GM19397 (cell line): Measurements from ENCODE around the gene MLPH.
A peak's percentile ranks its signal among the peaks of the same experiment; 100 is the strongest.

Experiments
- ATAC-seq: cut with Tn5 transposase; IDR thresholded peaks from one replicate; pipeline ENCODE4 v1.9.1; 2021; ENCODE audit warnings: mild to moderate bottlenecking, moderate library complexity; ENCODE audit not compliant: unreplicated experiment

Gene MLPH

DNA sequence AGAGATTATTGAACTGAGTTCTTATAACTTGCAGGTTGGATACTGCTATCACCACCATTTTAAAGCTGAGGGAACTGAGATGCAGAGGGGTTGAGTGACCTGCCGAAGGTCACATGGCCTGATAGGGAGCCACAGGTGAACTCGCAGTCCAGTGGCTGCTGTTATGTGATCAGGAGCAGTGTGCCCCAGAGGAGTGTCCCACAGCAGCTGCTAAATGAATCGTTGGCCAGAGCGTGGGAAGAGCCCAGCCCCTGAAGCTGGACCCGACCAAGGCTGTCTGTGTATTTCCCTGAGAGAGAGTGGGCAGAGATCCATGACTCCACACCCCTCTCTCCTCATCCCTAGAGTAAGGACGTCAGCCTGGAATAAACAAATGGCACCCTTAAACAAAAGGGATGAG is 52.6 kb downstream of the MLPH start:
- no peak for ATAC-seq

DNA sequence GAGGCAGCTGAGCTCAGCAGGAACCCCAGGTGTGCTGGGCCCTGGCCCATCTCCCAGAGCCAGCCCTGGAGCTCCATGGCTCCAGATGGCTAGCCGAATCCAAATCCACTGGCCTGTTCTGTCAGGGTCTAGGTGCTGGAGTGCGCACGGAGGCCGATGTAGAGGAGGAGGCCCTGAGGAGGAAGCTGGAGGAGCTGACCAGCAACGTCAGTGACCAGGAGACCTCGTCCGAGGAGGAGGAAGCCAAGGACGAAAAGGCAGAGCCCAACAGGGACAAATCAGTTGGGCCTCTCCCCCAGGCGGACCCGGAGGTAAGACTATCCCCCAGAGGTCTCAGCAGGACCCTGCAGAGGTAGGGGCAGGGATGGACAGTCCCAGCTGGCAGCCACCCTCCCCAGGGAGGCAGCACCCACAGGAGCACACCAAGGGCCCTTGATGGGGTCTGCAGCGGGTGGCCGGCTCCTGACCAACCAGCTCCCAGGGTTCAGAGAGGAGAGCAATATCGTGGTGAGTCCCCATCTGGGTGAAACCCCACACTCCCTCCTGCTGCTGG is 53.2 kb downstream of the MLPH start:
- ATAC-seq, result no peak

DNA sequence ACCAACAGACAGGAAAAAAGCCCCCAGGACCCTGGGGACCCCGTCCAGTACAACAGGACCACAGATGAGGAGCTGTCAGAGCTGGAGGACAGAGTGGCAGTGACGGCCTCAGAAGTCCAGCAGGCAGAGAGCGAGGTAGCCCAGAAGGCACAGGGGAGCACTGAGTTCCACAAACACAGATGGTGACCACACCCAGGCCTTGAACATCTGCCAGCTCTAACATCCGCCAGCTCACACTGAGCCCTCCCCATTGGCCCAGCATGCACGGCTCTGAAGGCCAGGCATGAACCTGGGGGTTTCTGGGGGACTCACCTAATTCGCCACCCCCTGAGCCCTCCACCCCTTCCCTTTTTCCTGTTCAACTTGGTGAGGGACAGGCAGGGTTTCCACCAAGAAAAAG is 53.8 kb downstream of the MLPH start:
- no peak for ATAC-seq

- no peak for ATAC-seq
Observed at GRCh38 chr2:237541243-237541642, 54.2 kb downstream of the MLPH start.

- no peak for ATAC-seq
Observed at GRCh38 chr2:237542001-237542704, 55.1 kb downstream of the MLPH start.

DNA sequence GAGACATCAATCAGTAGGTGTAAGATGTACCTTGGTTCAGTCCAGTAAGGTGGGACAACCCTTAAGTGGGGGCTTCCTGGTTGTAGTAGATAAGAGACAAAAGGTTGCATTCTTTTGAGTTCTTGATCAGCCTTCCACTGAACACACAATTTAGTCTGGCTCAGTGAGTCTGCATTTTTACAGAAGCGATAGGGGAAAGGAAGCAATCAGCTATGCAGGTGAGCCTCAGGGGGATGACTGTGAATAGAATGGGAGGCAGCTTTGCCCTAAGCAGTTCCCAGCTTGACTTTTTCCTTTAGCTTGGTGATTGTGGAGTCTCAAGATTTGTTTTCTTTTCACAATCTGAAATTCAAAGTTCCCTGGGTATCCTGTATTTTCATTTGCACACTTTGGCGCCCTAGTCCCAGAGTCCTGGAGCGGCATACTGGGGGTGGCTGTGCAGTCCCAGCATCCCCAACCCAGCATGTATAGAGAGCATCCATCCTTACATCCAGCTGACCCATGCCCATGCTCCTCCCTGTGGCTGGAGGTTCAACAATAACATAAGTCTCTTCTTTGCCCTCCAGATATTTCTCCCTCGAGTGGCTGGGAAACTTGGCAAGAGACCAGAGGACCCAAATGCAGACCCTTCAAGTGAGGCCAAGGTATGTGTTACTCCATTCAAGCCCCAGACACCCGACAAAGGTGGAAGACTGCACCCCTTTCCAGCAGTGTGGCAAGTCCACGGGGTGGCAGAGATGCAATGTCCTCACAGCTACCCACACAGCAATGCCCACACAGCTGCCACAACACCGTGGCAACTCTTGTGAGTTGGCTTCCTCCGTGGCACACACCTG is 59.2 kb downstream of the MLPH start:
- ATAC-seq, result no peak

GRCh38 chr2:237546876-237547395 is 59.9 kb downstream of the MLPH start:
- ATAC-seq, result no peak

- ATAC-seq, result no peak
Observed at GRCh38 chr2:237547841-237548416, 60.9 kb downstream of the MLPH start.

DNA sequence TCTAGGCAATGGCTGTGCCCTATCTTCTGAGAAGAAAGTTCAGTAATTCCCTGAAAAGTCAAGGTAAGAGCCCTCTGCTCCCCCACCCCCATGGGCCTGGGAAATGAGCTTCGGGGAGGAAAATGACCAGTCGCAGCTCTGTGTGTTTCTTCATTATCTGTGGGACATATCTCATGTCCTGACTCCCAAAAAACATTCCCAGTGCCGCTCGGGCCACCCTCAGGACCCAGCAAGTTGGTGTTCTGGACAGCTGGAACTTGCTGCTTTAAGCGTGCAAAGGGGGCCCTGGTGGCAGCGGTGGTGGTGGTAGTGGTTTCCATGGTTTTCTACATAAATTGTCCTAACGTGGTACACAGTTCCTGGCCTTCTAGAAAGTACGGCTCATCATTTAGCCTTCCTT is 62.2 kb downstream of the MLPH start:
- no peak for ATAC-seq

- no peak for ATAC-seq
Observed at GRCh38 chr2:237549643-237550415, 62.8 kb downstream of the MLPH start.

- no peak for ATAC-seq
Observed at GRCh38 chr2:237551071-237551574, 64.1 kb downstream of the MLPH start.

- no peak for ATAC-seq
Observed at GRCh38 chr2:237552908-237553307, 65.9 kb downstream of the MLPH start.

GRCh38 chr2:237553948-237554347 is 66.9 kb downstream of the MLPH start:
- no peak for ATAC-seq

DNA sequence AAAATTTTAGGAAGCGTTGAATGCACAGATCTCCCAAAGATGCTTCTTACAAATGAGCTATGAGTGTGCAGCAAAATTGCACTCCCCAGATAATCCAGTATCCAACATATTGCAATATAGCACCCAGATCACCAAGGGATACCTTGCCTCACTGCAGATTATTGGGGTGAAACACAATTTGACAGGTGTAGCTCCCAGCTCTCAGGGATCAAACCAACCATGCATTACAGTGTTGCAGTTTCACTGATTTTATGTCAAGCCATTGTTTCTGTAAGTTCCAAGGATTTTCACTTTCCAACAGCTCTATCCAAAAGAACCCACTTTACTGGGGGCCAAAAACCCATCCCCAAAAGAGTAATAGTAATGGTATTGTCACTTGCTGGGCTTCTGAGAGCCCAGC is 68.5 kb downstream of the MLPH start:
- no peak for ATAC-seq

- ATAC-seq, result peak; percentile 81
Observed at GRCh38 chr2:237556773-237557632, 70.0 kb downstream of the MLPH start.

GRCh38 chr2:237557633-237558015 is 70.6 kb downstream of the MLPH start:
- peak; percentile 22 for ATAC-seq

GRCh38 chr2:237558961-237559641 is 72.0 kb downstream of the MLPH start:
- ATAC-seq, result no peak

GRCh38 chr2:237561221-237561620 is 74.2 kb downstream of the MLPH start:
- ATAC-seq, result no peak

GRCh38 chr2:237563816-237564215 is 76.8 kb downstream of the MLPH start:
- ATAC-seq, result no peak
